Mammary epithelial cell (primary cell): ENCODE data around the gene ALS2CL.

ENCODE experiments used
- EZH2 ChIP-seq: IDR thresholded peaks from 2 replicates; pipeline ENCODE4 v1.6.1; 2012; ENCODE audit warnings: low read length, inconsistent platforms, borderline replicate concordance
- TF ChIP-seq, protein P1 (sequence below), 2 donors: IDR thresholded peaks in 1 of 2; conservative IDR thresholded peaks in 1 of 2; 2 replicates each; pipeline ENCODE4 v1.5.1; 2011 to 2012; ENCODE audit warnings: inconsistent platforms in 2 of 2, low read length in 2 of 2, mild to moderate bottlenecking in 2 of 2, control low read depth in 1 of 2, low read depth in 1 of 2; ENCODE audit not compliant: insufficient read depth in 1 of 2; ENCODE audit errors: extremely low read depth in 1 of 2

DNA sequence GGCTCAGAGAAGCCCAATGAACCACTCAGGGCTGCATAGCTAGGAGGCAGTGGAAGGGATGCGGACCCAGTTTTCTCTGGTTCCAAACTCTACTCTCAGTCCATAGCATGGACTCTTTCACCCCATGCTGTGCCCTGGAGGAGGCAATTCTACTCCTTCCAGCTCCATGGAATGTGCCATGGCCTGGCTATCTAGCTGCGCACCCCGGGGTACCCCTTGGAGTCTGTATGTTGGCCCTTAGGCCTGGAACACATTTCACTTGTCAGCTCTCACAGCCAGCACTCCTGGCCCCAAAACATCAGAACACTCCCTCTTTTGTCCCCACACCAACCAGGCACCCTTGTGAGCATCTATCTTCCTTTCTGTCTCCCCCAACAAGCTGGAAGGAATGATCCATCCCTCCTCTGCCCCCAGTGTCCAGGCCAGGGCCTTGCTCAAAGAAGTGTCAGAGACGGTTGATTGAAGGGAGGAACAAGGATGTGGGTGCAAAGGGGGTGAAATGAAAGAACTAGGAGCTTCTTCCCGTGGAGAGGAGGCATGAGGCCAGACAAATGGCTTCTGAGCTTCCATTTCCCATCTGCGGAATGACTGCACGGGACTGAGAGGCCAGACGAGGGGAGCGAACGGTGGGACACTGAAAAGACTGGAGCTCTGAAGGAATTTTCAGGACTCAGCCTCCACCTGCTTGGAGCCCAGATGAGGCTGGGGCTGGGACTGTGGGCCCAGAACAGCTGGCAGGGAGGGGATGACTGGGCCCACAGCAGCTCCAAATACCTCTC is 21.4 kb upstream of the ALS2CL start:
- TF ChIP-seq, protein P1, sequence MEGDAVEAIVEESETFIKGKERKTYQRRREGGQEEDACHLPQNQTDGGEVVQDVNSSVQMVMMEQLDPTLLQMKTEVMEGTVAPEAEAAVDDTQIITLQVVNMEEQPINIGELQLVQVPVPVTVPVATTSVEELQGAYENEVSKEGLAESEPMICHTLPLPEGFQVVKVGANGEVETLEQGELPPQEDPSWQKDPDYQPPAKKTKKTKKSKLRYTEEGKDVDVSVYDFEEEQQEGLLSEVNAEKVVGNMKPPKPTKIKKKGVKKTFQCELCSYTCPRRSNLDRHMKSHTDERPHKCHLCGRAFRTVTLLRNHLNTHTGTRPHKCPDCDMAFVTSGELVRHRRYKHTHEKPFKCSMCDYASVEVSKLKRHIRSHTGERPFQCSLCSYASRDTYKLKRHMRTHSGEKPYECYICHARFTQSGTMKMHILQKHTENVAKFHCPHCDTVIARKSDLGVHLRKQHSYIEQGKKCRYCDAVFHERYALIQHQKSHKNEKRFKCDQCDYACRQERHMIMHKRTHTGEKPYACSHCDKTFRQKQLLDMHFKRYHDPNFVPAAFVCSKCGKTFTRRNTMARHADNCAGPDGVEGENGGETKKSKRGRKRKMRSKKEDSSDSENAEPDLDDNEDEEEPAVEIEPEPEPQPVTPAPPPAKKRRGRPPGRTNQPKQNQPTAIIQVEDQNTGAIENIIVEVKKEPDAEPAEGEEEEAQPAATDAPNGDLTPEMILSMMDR (conservative IDR thresholded peaks at IDR 0.05 in 1 of 2, IDR thresholded peaks at IDR 0.05 in 1 of 2; ENCODE audit: extremely low read depth in 1 of 2, insufficient read depth in 1 of 2, low read depth in 1 of 2, low read length in 2 of 2), result no peak
- no peak for TF ChIP-seq EZH2
